ENCODE measurements around the gene UBXN7.

DNA sequence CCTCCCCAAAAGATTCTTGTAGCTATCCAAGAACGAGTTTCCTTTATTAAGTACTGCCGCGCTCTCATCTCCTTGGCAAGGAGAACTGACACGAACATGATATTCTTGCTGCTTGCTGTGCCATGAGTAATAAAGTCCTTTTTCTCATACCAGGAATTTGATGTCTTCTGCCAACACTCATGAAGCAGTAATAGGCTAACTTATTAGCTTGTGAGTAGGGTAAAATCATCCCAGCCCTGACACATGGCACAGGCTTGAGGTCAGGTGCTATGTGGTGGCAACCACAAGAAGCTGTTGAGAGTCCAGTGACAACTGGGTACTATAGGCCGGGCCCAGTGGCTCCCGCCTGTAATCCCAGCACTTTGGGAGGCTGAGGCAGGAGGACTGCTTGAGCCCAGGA is 22.7 kb upstream of the UBXN7 start:
- TF ChIP-seq, protein P1, sequence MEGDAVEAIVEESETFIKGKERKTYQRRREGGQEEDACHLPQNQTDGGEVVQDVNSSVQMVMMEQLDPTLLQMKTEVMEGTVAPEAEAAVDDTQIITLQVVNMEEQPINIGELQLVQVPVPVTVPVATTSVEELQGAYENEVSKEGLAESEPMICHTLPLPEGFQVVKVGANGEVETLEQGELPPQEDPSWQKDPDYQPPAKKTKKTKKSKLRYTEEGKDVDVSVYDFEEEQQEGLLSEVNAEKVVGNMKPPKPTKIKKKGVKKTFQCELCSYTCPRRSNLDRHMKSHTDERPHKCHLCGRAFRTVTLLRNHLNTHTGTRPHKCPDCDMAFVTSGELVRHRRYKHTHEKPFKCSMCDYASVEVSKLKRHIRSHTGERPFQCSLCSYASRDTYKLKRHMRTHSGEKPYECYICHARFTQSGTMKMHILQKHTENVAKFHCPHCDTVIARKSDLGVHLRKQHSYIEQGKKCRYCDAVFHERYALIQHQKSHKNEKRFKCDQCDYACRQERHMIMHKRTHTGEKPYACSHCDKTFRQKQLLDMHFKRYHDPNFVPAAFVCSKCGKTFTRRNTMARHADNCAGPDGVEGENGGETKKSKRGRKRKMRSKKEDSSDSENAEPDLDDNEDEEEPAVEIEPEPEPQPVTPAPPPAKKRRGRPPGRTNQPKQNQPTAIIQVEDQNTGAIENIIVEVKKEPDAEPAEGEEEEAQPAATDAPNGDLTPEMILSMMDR (IDR thresholded peaks at IDR 0.05): no peak
- TF ChIP-seq POLR2AphosphoS5 (IDR thresholded peaks at IDR 0.05) (no peak), EP300 (IDR thresholded peaks at IDR 0.05) (no peak)

All from suprapubic skin (tissue), 4 donors.